ENCODE data around the gene HAUS1.

HAUS1 gene

DNA sequence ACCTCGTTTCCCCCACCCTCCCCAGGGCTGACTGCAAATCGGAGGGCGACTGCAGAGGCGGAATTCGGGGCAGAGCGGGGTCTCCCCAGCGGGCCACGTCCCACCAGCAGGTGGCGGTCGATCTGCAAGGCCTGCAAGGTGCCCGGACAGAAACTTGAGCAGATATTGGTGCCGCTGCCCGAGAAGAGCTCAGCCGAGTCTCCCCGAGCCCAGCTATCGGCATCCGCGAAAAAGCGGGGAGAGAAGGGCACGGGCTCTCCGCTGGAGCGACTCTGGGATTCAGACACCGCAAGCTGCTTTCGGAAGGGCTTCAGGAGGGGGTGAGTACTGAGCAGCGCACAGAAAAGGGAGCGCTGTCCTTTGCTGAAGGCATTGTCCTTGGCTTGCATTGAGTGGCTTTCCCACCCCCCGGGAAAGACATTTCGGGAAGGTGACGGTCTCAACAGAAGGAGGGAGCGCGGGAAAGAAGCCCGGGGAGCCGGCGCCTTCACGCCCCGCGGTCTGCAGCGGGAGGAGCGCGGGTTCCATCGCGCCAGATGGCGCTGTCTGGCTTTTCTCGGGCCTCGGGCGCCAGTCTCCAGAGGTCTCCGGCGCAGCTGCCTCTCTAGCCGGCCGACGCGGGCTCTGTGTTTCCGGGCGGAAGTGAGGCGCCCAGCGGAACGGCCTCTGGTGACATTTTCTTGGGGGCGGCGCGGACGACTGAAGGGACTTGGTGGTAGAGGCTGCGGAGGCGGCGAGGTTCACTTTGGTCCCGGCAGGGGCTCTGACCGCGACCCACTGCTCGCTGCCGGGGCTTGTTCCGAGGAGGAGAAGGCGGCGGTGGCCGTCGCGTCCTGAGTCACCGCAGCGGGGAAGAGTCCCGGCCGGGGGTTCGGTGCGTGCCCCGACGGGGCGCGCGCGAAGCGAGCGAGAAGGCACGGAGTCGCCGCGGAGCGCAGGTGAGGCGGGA is 69.5 kb downstream of the HAUS1 start:
- peak overlapping the region; percentile 83 for H3K4me3 ChIP-seq (ENCODE audit: low read depth, low read length)
- TF ChIP-seq, protein P1, sequence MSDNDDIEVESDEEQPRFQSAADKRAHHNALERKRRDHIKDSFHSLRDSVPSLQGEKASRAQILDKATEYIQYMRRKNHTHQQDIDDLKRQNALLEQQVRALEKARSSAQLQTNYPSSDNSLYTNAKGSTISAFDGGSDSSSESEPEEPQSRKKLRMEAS (IDR thresholded peaks at IDR 0.05; ENCODE audit: low read depth, low read length) = no peak
- TF ChIP-seq, protein P2, sequence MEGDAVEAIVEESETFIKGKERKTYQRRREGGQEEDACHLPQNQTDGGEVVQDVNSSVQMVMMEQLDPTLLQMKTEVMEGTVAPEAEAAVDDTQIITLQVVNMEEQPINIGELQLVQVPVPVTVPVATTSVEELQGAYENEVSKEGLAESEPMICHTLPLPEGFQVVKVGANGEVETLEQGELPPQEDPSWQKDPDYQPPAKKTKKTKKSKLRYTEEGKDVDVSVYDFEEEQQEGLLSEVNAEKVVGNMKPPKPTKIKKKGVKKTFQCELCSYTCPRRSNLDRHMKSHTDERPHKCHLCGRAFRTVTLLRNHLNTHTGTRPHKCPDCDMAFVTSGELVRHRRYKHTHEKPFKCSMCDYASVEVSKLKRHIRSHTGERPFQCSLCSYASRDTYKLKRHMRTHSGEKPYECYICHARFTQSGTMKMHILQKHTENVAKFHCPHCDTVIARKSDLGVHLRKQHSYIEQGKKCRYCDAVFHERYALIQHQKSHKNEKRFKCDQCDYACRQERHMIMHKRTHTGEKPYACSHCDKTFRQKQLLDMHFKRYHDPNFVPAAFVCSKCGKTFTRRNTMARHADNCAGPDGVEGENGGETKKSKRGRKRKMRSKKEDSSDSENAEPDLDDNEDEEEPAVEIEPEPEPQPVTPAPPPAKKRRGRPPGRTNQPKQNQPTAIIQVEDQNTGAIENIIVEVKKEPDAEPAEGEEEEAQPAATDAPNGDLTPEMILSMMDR (IDR thresholded peaks at IDR 0.05; ENCODE audit: low read depth, low read length) = peak; percentile 87
- TF ChIP-seq POLR2A (IDR thresholded peaks at IDR 0.05; ENCODE audit: extremely low read depth, insufficient read length) (peak; percentile 51), MYC (IDR thresholded peaks at IDR 0.05; ENCODE audit: low read depth, low read length) (peak; percentile 36; the same call in 1 of the 2 replicates)
- peak; percentile 96 for DNase-seq (ENCODE audit: low read depth)

DNA sequence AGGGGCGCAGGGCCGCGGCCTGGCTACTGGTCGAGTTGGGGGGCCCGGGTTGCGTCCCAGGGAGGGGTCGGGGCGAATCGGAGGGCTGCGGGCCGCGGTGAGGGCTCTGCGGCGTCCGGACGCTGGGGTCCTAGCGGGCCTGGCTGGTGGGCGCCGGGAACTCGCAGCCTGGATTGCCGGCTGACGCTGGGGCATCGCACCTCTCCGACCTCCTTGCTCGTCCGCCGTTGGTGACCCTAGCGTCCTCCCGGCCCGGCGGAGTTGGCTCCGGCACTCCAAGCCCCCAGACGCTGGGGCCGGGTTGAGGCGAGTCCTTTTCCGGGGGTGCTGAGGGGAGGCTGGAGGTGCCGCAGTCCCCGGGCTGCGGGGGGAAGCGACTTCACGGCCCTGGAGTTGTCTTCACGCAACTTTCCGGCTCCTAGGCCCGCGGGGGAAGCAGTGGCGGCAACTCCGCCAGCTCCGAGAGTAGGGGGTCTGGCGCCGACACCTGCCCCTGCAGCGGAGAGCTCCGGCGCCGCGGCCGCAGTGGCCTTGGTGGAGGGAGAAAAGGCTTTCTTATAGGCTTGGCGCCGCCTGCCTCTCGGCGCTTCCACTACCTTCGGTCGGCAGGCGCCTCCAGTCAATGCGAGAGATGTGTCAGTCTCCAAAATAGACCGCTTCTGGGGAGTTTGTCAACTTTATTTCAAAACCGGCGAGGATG is 70.3 kb downstream of the HAUS1 start:
- peak overlapping the region; percentile 71 for H3K4me3 ChIP-seq (ENCODE audit: low read depth, low read length)
- TF ChIP-seq, protein P1 (IDR thresholded peaks at IDR 0.05; ENCODE audit: low read depth, low read length) = no peak
- TF ChIP-seq POLR2A (IDR thresholded peaks at IDR 0.05; ENCODE audit: extremely low read depth, insufficient read length) = no peak
- no peak for TF ChIP-seq MYC (IDR thresholded peaks at IDR 0.05; ENCODE audit: low read depth, low read length)
- TF ChIP-seq, protein P2 (IDR thresholded peaks at IDR 0.05; ENCODE audit: low read depth, low read length) = no peak
- peak; percentile 70 for DNase-seq (ENCODE audit: low read depth)

DNA sequence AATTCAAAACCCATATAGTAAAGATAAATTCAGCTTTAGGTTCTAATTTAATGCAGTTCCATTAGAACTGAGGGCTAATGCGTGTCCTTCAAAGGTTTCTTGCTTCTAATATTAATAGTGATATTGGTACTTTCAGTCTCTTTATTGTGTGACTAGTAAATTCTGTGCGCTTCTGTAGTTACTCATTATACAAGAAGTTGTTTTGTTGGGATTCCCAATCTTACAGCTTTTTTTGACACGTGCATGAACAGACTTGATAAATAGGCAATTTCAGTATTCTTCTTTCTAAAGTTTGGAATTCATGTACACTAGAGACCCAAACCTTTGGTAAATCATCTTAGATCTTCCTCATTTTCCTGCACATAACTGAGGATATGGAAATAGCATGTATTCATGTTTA is 71.8 kb downstream of the HAUS1 start:
- no peak for DNase-seq (ENCODE audit: low read depth)
- peak overlapping the region; percentile 71 for H3K4me3 ChIP-seq (ENCODE audit: low read depth, low read length)

More for the DNA sequence above, 71.8 kb downstream of the HAUS1 start:
- TF ChIP-seq MYC (IDR thresholded peaks at IDR 0.05; ENCODE audit: low read depth, low read length) (no peak), POLR2A (IDR thresholded peaks at IDR 0.05; ENCODE audit: extremely low read depth, insufficient read length) (no peak)
- TF ChIP-seq, protein P2 (IDR thresholded peaks at IDR 0.05; ENCODE audit: low read depth, low read length) = no peak
